ENCODE data around the gene BCKDK.

GRCh38 chr16:31063843-31064611, 44.2 kb upstream of the BCKDK start:
- TF ChIP-seq CTCF (conservative IDR thresholded peaks at IDR 0.05; ENCODE audit: low read depth, low read length) (no peak), EZH2 (IDR thresholded peaks at IDR 0.05; ENCODE audit: low read length, unreplicated experiment) (no peak)
